Raji (cell line): ENCODE data around the gene PITPNM3.

Experiments
- POLR2A ChIP-seq: IDR thresholded peaks from 2 replicates; pipeline ENCODE4 v1.6.1; 2011; ENCODE audit warnings: low read depth, low read length, control low read depth; ENCODE audit not compliant: insufficient read depth

Gene PITPNM3

GRCh38 chr17:6507535-6507934 lies 48.8 kb downstream of the PITPNM3 start:
- no peak for TF ChIP-seq POLR2A

- no peak for TF ChIP-seq POLR2A
These were observed 49.6 kb downstream of the PITPNM3 start for GRCh38 chr17:6506679-6507231.

GRCh38 chr17:6505425-6506142 lies 50.8 kb downstream of the PITPNM3 start:
- no peak for TF ChIP-seq POLR2A

GRCh38 chr17:6503641-6504195 lies 52.6 kb downstream of the PITPNM3 start:
- no peak for TF ChIP-seq POLR2A

GRCh38 chr17:6502871-6503509 lies 53.4 kb downstream of the PITPNM3 start:
- TF ChIP-seq POLR2A: no peak

- TF ChIP-seq POLR2A: no peak
These were observed 54.2 kb downstream of the PITPNM3 start for GRCh38 chr17:6502142-6502541.

- no peak for TF ChIP-seq POLR2A
These were observed 55.0 kb downstream of the PITPNM3 start for GRCh38 chr17:6501359-6501758.

- TF ChIP-seq POLR2A: no peak
These were observed 57.3 kb downstream of the PITPNM3 start for GRCh38 chr17:6498901-6499540.

- no peak for TF ChIP-seq POLR2A
These were observed 58.0 kb downstream of the PITPNM3 start for GRCh38 chr17:6498356-6498755.

GRCh38 chr17:6497496-6498221 lies 58.7 kb downstream of the PITPNM3 start:
- TF ChIP-seq POLR2A: no peak

- TF ChIP-seq POLR2A: no peak
These were observed 59.5 kb downstream of the PITPNM3 start for GRCh38 chr17:6496640-6497441.

GRCh38 chr17:6496116-6496481 lies 60.3 kb downstream of the PITPNM3 start:
- no peak for TF ChIP-seq POLR2A

- no peak for TF ChIP-seq POLR2A
These were observed 60.8 kb downstream of the PITPNM3 start for GRCh38 chr17:6495450-6496115.
